Measurements from ENCODE around the gene ASIC3. TPM values are rescaled to one million over a fixed set of nuclear protein-coding genes. Genes with fewer than 3 reads are reported as not detected.

Gene ASIC3
- total and polyA plus RNA-seq, 2 donors (not counting 3 experiments of a cell fraction or from before 2014, with no cell fraction given), result 0.69 to 0.70 TPM

DNA sequence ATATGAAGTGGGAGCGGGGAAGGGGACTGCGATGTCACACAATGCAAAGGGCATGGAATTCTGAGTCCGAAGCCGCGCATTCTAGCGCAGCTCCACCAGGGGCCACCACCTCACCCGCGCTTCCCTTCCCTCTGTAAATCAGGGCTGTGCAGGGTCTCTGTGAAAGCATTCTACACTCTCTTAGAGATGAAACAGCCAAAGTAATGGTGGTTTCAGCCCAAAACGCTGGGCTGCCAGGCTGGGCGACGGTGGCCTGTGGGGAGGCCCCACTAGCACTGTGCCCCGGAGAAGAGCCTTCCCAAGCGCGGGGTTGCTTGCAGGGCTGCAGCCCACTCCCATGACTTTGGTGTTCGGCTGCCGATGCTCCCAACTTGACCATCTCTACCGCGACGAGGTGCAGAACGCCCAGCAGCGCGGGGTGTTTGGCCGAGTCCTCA lies 35.4 kb upstream of the ASIC3 start:
- no peak overlapping the region for H3K27ac ChIP-seq (ENCODE audit: insufficient read depth, low read depth, low read length)
- ChIA-PET POLR2A (no interaction called here), CTCF (interaction anchor here (0.6 to 9.4 kb wide), 8 partner anchors 7 to 134 kb away, joined by 3 to 107 read pairs (median 11); partner anchors contain the start of genes ATG9B and NOS3)
- no peaks in the 10 kb centered on the region for H3K79me2 ChIP-seq (ENCODE audit: control insufficient read depth, insufficient read depth, low read length)
- H3K27me3 ChIP-seq (ENCODE audit: control insufficient read depth in 2 of 2, insufficient read depth in 2 of 2, low read length in 2 of 2), result no peaks in the 10 kb centered on the region
- FAIRE-seq (peak; percentile 53), DNase-seq (ENCODE audit: low read depth, low spot score) (no peak)
- TF ChIP-seq, protein P1, sequence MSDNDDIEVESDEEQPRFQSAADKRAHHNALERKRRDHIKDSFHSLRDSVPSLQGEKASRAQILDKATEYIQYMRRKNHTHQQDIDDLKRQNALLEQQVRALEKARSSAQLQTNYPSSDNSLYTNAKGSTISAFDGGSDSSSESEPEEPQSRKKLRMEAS (IDR thresholded peaks at IDR 0.05; ENCODE audit: insufficient read depth, insufficient read length), result no peak
- peak; percentile 46 to 58 for TF ChIP-seq CTCF (IDR thresholded peaks at IDR 0.05; ENCODE audit: extremely low read depth in 1 of 2, insufficient read depth in 1 of 2, low read depth in 1 of 2, low read length in 2 of 2)
- peaks cover 19% of the 10 kb centered on the region for H3K4me1 ChIP-seq (ENCODE audit: control insufficient read depth, extremely low read depth, insufficient read depth, low read length)
- H3K9me3 ChIP-seq (replicated peaks; ENCODE audit: control insufficient read depth, insufficient read depth, low read length), result no peaks in the 10 kb centered on the region
- BruUV-seq (replicated peaks), result no TSS peak
- H3K9me1 ChIP-seq (replicated peaks; ENCODE audit: control insufficient read depth, extremely low read depth, insufficient read depth, low read length), result no peaks in the 10 kb centered on the region
- H3K36me3 ChIP-seq (ENCODE audit: control insufficient read depth in 2 of 2, extremely low read depth in 1 of 2, insufficient read depth in 2 of 2, low read length in 2 of 2), result peaks cover 0 to 21% of the 10 kb centered on the region in 2 experiments
- intact Hi-C loops (cut with micrococcal nuclease) (loop anchor here (1.0 kb wide), 1 partner anchor 98 kb away; no protein-coding TSS in a partner anchor), dilution Hi-C loops (cut with MboI; ENCODE audit: extremely low pct_ligation_motif_present, low sequenced_read_pairs) (no loop called here)
- H4K20me1 ChIP-seq (replicated peaks; ENCODE audit: control insufficient read depth, extremely low read depth, insufficient read depth, low read length), result no peaks in the 10 kb centered on the region
- no peak overlapping the region for H3K4me3 ChIP-seq (replicated peaks in 1 of 3; ENCODE audit: insufficient read depth in 1 of 3, low read depth in 1 of 3, low read length in 3 of 3)
- no peak overlapping the region for H3K9ac ChIP-seq (replicated peaks; ENCODE audit: extremely low read depth, insufficient read depth, low read length)
- no peak overlapping the region for H2AFZ ChIP-seq (ENCODE audit: low read depth, low read length)
- no peak overlapping the region for H3K4me2 ChIP-seq (ENCODE audit: insufficient read depth, low read length)

DNA sequence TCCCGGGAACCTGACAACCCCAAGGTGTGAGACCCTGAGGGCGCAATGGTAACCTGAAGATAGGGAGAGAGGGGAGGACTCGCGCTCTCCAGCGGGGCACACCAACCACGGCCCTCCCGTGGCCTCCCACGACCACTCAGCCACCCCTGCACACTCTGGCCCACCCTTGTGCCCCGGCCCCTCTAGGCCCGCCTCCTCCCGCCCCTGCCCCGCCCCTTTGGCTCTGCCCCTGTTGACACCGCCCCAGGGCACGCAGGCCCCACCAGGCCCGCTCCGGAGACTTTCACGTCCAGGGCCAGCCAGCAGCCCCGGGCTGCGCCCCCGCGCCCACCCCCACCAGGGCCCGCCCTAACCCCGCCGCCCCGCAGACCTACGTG lies 35.0 kb upstream of the ASIC3 start:
- Histone ChIP-seq H3K79me2 (ENCODE audit: control insufficient read depth, insufficient read depth, low read length) (no peaks in the 10 kb centered on the region), H3K9ac (replicated peaks; ENCODE audit: extremely low read depth, insufficient read depth, low read length) (no peak overlapping the region), H3K36me3 (ENCODE audit: control insufficient read depth in 2 of 2, extremely low read depth in 1 of 2, insufficient read depth in 2 of 2, low read length in 2 of 2) (peaks cover 0 to 21% of the 10 kb centered on the region in 2 experiments), H3K9me3 (replicated peaks; ENCODE audit: control insufficient read depth, insufficient read depth, low read length) (no peaks in the 10 kb centered on the region), H3K27ac (ENCODE audit: insufficient read depth, low read depth, low read length) (no peak overlapping the region), H3K4me3 (replicated peaks in 1 of 3; ENCODE audit: insufficient read depth in 1 of 3, low read depth in 1 of 3, low read length in 3 of 3) (no peak overlapping the region), H3K4me2 (ENCODE audit: insufficient read depth, low read length) (no peak overlapping the region), H3K27me3 (ENCODE audit: control insufficient read depth in 2 of 2, insufficient read depth in 2 of 2, low read length in 2 of 2) (no peaks in the 10 kb centered on the region), H2AFZ (ENCODE audit: low read depth, low read length) (no peak overlapping the region), H3K4me1 (ENCODE audit: control insufficient read depth, extremely low read depth, insufficient read depth, low read length) (peaks cover 18% of the 10 kb centered on the region), H3K9me1 (replicated peaks; ENCODE audit: control insufficient read depth, extremely low read depth, insufficient read depth, low read length) (no peaks in the 10 kb centered on the region), H4K20me1 (replicated peaks; ENCODE audit: control insufficient read depth, extremely low read depth, insufficient read depth, low read length) (no peaks in the 10 kb centered on the region)
- intact Hi-C loops (cut with micrococcal nuclease) (no loop called here), dilution Hi-C loops (cut with MboI; ENCODE audit: extremely low pct_ligation_motif_present, low sequenced_read_pairs) (no loop called here)
- POLR2A ChIA-PET, result no interaction called here
- CTCF ChIA-PET, result interaction anchor here (2.4 to 6.5 kb wide), 4 partner anchors 20 to 115 kb away, joined by 11 to 68 read pairs (median 22); partner anchors contain the start of gene NOS3
- FAIRE-seq (no peak), DNase-seq (ENCODE audit: low read depth, low spot score) (no peak)
- BruUV-seq (replicated peaks), result no TSS peak
- TF ChIP-seq MYC (IDR thresholded peaks at IDR 0.05; ENCODE audit: low read depth, low read length), result no peak
- no peak for TF ChIP-seq FOS (IDR thresholded peaks at IDR 0.05; ENCODE audit: borderline replicate concordance, insufficient read depth, low read length)
- no peak for TF ChIP-seq GATA2 (IDR thresholded peaks at IDR 0.05; ENCODE audit: insufficient read depth, insufficient read length, low read depth, low read length)
- TF ChIP-seq POLR2A (IDR thresholded peaks at IDR 0.05; ENCODE audit: low read depth, low read length), result no peak

Data from endothelial cell of umbilical vein (primary cell).